GM12892 (cell line): Measurements from ENCODE around the gene ACSF3.

Source experiments
- POLR2A ChIP-seq: IDR thresholded peaks from 2 replicates; pipeline ENCODE4 v1.6.1; 2011; ENCODE audit warnings: low read depth, low read length, control low read depth
- POLR2AphosphoS5 ChIP-seq: IDR thresholded peaks from 2 replicates; pipeline ENCODE4 v1.6.1; 2011; ENCODE audit warnings: low read depth, low read length, control low read depth
- TAF1 ChIP-seq: IDR thresholded peaks from 2 replicates; pipeline ENCODE4 v1.6.1; 2011; ENCODE audit warnings: low read depth, mild to moderate bottlenecking, control low read depth, low read length, borderline replicate concordance

DNA sequence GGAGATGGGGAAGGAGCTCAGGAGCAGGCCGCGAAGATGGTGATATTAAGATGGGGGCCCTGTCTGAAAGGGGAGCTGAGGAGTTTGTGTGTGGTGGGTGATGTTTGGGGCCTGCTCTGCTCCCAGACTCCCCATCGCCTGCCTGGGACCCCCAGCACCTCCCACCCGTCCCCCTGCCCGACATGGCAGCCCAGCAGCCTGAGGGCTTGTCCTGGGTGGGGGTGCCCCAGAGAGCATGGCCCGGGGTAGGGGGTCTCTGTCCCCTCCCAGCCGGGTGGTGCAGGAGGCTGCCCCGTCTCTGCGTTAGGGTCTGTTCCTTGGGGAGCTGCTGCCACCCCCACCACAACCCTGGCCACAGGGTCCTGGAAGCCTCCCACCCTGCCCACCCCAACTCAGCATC lies 83.1 kb downstream of the ACSF3 start:
- TF ChIP-seq POLR2A: no peak
- no peak for TF ChIP-seq POLR2AphosphoS5
- no peak for TF ChIP-seq TAF1
